Loucy (cell line): Measurements from ENCODE around the gene SLC12A4.

ENCODE experiments used
- EZH2phosphoT487 ChIP-seq: fragments of 200-600 bp; IDR thresholded peaks from 2 replicates; pipeline ENCODE4 v1.6.1; 2018; ENCODE audit warnings: antibody characterized with exemption, mild to moderate bottlenecking, moderate library complexity, borderline replicate concordance
- TF ChIP-seq, protein P1 (sequence below): fragments of 200-600 bp; sonication (generic); conservative IDR thresholded peaks from 2 replicates; pipeline ENCODE4 v1.5.1; 2014; ENCODE audit warnings: mild to moderate bottlenecking, antibody characterized with exemption, low read length

DNA sequence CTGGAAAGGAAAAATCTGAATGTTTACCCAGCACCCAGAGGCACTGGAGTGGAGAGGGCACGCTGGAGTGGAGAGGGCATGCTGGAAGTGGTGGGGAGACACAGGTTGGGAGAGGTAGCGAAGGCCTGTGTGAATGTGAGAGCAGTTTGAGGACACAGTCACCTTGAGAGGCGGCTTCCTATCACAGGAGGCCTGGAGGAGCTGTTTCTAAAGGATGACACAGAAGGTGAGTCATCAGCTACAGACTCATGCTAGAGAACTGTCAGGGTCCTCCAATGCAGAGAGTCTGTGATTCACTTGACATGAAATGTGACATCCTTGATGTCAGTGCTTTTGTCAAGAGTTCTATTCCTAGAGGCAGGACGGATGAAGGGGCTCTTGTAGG is 50.6 kb downstream of the SLC12A4 start:
- TF ChIP-seq, protein P1, sequence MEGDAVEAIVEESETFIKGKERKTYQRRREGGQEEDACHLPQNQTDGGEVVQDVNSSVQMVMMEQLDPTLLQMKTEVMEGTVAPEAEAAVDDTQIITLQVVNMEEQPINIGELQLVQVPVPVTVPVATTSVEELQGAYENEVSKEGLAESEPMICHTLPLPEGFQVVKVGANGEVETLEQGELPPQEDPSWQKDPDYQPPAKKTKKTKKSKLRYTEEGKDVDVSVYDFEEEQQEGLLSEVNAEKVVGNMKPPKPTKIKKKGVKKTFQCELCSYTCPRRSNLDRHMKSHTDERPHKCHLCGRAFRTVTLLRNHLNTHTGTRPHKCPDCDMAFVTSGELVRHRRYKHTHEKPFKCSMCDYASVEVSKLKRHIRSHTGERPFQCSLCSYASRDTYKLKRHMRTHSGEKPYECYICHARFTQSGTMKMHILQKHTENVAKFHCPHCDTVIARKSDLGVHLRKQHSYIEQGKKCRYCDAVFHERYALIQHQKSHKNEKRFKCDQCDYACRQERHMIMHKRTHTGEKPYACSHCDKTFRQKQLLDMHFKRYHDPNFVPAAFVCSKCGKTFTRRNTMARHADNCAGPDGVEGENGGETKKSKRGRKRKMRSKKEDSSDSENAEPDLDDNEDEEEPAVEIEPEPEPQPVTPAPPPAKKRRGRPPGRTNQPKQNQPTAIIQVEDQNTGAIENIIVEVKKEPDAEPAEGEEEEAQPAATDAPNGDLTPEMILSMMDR = no peak
- TF ChIP-seq EZH2phosphoT487 = no peak
